GM12878 (cell line): ENCODE measurements around the gene MYLK3. TPM values are rescaled to one million over a fixed set of nuclear protein-coding genes. Genes with fewer than 3 reads are reported as not detected.

ENCODE experiments used
- BHLHE40 ChIP-seq, 2 experiments: fragments of 450-650 bp in 1 of 2; IDR thresholded peaks; 2 replicates each; pipeline ENCODE4 v1.6.1; 2011 to 2017; ENCODE audit warnings: low read depth in 2 of 2, borderline replicate concordance in 1 of 2, improper control_type of control experiment in 1 of 2, low read length in 1 of 2, mild to moderate bottlenecking in 1 of 2
- CUX1 ChIP-seq: IDR thresholded peaks from 2 replicates; pipeline ENCODE4 v1.6.1; 2012; ENCODE audit warnings: improper control_type of control experiment, low read depth, low read length; ENCODE audit not compliant: insufficient replicate concordance
- IKZF1 ChIP-seq: fragments of 450-650 bp; conservative IDR thresholded peaks from 2 replicates; pipeline ENCODE4 v1.6.1; 2017; ENCODE audit warnings: antibody characterized with exemption, mild to moderate bottlenecking
- IRF3 ChIP-seq: fragments of 450-650 bp; IDR thresholded peaks from 2 replicates; pipeline ENCODE4 v1.6.1; 2014; ENCODE audit warnings: mild to moderate bottlenecking
- MXI1 ChIP-seq: fragments of 150-350 bp; IDR thresholded peaks from 2 replicates; pipeline ENCODE4 v1.6.1; 2011; ENCODE audit warnings: low read depth, mild to moderate bottlenecking, inconsistent platforms, low read length, improper control_type of control experiment
- PAX8 ChIP-seq: fragments of 450-650 bp; IDR thresholded peaks from 2 replicates; pipeline ENCODE4 v1.6.1; 2017; ENCODE audit warnings: mild to moderate bottlenecking, moderate library complexity
- POLR2AphosphoS2 ChIP-seq: IDR thresholded peaks from 2 replicates; pipeline ENCODE4 v1.6.1; 2011; ENCODE audit warnings: low read depth, mild to moderate bottlenecking, low read length, improper control_type of control experiment, moderate library complexity
- RELA ChIP-seq: fragments of 450-650 bp; IDR thresholded peaks from 2 replicates; pipeline ENCODE4 v1.8.0; 2014; ENCODE audit warnings: borderline replicate concordance; ENCODE audit not compliant: partially characterized antibody
- SUPT20H ChIP-seq: IDR thresholded peaks from 2 replicates; pipeline ENCODE4 v1.6.1; 2011; ENCODE audit warnings: low read depth, mild to moderate bottlenecking, low read length, moderate library complexity, borderline replicate concordance; ENCODE audit not compliant: control insufficient read depth
- TARDBP ChIP-seq: IDR thresholded peaks from 2 replicates; pipeline ENCODE4 v1.6.1; 2016; ENCODE audit warnings: borderline replicate concordance
- ZBTB33 ChIP-seq: fragments of 450-650 bp; IDR thresholded peaks from 2 replicates; pipeline ENCODE4 v1.6.1; 2017; ENCODE audit warnings: mild to moderate bottlenecking
- ZNF24 ChIP-seq: fragments of 450-650 bp; IDR thresholded peaks from 2 replicates; pipeline ENCODE4 v1.6.1; 2017; ENCODE audit warnings: antibody characterized with exemption, mild to moderate bottlenecking
- ZNF592 ChIP-seq: fragments of 450-650 bp; IDR thresholded peaks from 2 replicates; pipeline ENCODE4 v1.6.1; 2017; ENCODE audit warnings: mild to moderate bottlenecking, moderate library complexity
- polyA plus RNA-seq, 11 experiments: library from polyadenylated mRNA; depleted of rRNA in 4 of 11; unstranded in 6 of 11; stranded (reverse) in 5 of 11; fragments of >200 nt; fragmentation: Nextera tagmentation in 4 of 11; fragmentation: Illumina TruSeq in 1 of 11; extraction: Ambion mirVana in 4 of 11; extraction: Trizol in 1 of 11; gene quantifications; 1 replicate in 1 of 11; 2 replicates in 10 of 11; pipeline versions ENCODE4 v1.2.1 to v1.2.3, GENCODE V29; 2011 to 2016; ENCODE audit warnings: inconsistent platforms in 2 of 11, missing spikeins in 2 of 11, low read depth in 1 of 11
- total RNA-seq, 4 experiments: library from RNA; depleted of rRNA in 3 of 4; stranded (reverse); fragments of >200 nt in 3 of 4; fragmentation: Illumina TruSeq in 1 of 4; extraction: Trizol in 1 of 4; gene quantifications; 2 replicates each; pipeline versions ENCODE4 v1.2.1 to v1.2.3, GENCODE V29; 2013 to 2021

Gene MYLK3
- total and polyA plus RNA-seq, 10 of the 15 experiments (the other 5 are each of a cell fraction or from before 2014, with no cell fraction given), result 0.02 to 0.46 (median 0.17) TPM

GRCh38 chr16:46688654-46689364 is 59.3 kb downstream of the MYLK3 start, which contains the start of gene VPS35 (continued):
- TF ChIP-seq ZBTB33, result no peak
- TF ChIP-seq ZNF592, result no peak
- TF ChIP-seq ZNF24, result no peak
- TF ChIP-seq MXI1, result peak; percentile 81
- TF ChIP-seq CUX1, result no peak
- peak; percentile 49 to 69; a peak in 2 of 4 replicates for TF ChIP-seq BHLHE40 (IDR thresholded peaks at IDR 0.05; ENCODE audit: borderline replicate concordance in 1 of 2, low read depth in 2 of 2, low read length in 1 of 2)
- TF ChIP-seq IRF3, result no peak
- TF ChIP-seq POLR2AphosphoS2, result 0 out of 2 replicates have a peak, but pooled peaks have one; percentile 27
- TF ChIP-seq IKZF1, result peak; percentile 32; the same call in 1 of the 2 replicates
- TF ChIP-seq RELA, result no peak
- TF ChIP-seq TARDBP, result no peak; the same call in 1 of the 2 replicates
- no peak for TF ChIP-seq SUPT20H
- no peak for TF ChIP-seq PAX8
